Right cardiac atrium (tissue), 5 donors: ENCODE data around the gene ARHGAP30. TPM values are rescaled to one million over a fixed set of nuclear protein-coding genes. Genes with fewer than 3 reads are reported as not detected.
"Not testable (repeated sequence)": the region's sequence is repeated elsewhere in the genome, so short reads cannot be mapped to it uniquely, and the experiment has no call there.

Experiments
- ATAC-seq, 2 donors: fragments of 200-7000 bp; cut with Tn5 transposase; one replicate each; pipeline versions ENCODE4 v1.8.0 to v1.9.1; 2020; ENCODE audit warnings: moderate library complexity in 2 of 2, mild to moderate bottlenecking in 1 of 2
- DNase-seq, 3 donors: peaks; one replicate each; pipeline ENCODE4 v3.0.0-alpha.2; 2020
- H3K27ac ChIP-seq: one replicate; pipeline ENCODE4 v1.5.1; 2013; ENCODE audit warnings: mild to moderate bottlenecking, low read length, control low read depth, moderate library complexity
- H3K27me3 ChIP-seq: one replicate; pipeline ENCODE4 v1.6.1; 2013; ENCODE audit not compliant: control insufficient read depth, insufficient read depth
- H3K4me1 ChIP-seq: one replicate; pipeline ENCODE4 v1.6.1; 2013; ENCODE audit warnings: low read length; ENCODE audit not compliant: control insufficient read depth, insufficient read depth
- H3K4me3 ChIP-seq: one replicate; pipeline ENCODE4 v1.5.1; 2013; ENCODE audit warnings: low read length, control low read depth
- H3K9me3 ChIP-seq: one replicate; pipeline ENCODE4 v1.6.1; 2013; ENCODE audit warnings: low read length; ENCODE audit not compliant: control insufficient read depth
- WGBS: extraction: QIAGEN DNeasy Blood & Tissue Kit; methylation state at CpG from one replicate; pipeline ENCODE4 v1.1.7; 2013; 5-methylcytosine and 5-hydroxymethylcytosine counted together
- intact Hi-C, 4 donors: fragments of 100-400 bp; cut with DNase I; formaldehyde crosslinking; loops; one replicate each; pipeline versions ENCODE4 v1.11.0 to v1.14.0; 2022 to 2023
- polyA plus RNA-seq: library from polyadenylated mRNA; stranded (reverse); fragments of 200-250 nt; gene quantifications from one replicate; pipeline ENCODE4 v1.2.3, GENCODE V29; 2013
- total RNA-seq, 4 donors: library from RNA; stranded (reverse); fragmentation: NEBNext Ultra II Directional; extraction: Animal tissue kit (Norgen Biotek cat#: 25700); gene quantifications; one replicate each; pipeline ENCODE4 v1.2.1, GENCODE V29; 2021
- donor health status: healthy with polysubstance abuse.
- donor health status: DM: no; HTN: yes; CAD: no.
- donor health status: DM: no; HTN: no; CAD: no.
- donor health status: DM: no; HTN: yes; CAD: no; lungs with severe emphysema.
- donor health status: DM: yes; HTN: yes; CAD: no.

ARHGAP30 gene
- total and polyA plus RNA-seq, 5 donors, result 1.5 to 5.0 (median 4.5) TPM

DNA sequence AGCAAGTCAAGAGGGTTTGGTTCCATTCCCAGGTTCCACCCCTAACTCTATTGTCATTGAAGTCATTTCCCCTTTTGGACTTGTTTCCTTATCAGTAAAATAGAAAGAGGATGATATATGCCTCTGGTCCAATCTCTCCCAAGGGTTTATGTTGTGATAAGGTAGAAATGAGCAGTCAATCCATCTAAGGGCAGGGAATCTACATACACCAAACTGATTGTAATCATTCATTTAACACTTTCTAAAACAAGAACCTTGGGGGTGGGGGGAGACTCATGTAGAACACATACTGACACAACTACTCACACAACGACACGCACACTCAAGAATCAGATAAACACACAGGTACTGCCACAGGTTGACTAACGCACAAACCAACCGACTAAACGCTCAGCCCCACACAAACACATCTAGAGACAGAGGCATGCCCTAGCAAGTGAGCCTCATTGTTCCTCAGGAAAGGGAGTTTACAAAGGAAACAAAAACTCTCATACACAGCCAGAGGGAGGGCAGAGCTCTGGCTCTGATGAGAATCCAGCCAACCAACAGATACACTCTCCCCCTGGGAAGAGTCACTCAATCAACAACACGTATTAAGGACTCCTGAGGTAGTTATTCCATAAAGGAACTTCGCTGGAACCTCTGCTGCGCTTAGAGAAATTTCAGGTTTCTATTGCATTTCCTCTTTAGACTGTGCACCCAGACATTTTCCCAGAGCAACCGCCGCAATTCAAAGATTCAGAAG is 49.8 kb downstream of the ARHGAP30 start:
- peak in 1 of 3 donors; percentile 22 for DNase-seq
- intact Hi-C loops, result no loop called here
- H3K27ac ChIP-seq, result peak overlapping the region; percentile 83

GRCh38 chr1:161019111-161019660 is 50.5 kb downstream of the ARHGAP30 start:
- H3K4me3 ChIP-seq, result peak overlapping the region; percentile 71
- intact Hi-C loops, H3K4me1 ChIP-seq, DNase-seq, H3K9me3 ChIP-seq, H3K27me3 ChIP-seq, H3K27ac ChIP-seq, ATAC-seq: not testable (repeated sequence)
- 73% methylated on average over 15 of the region's 15 CpGs for WGBS

More for the DNA sequence above, 49.8 kb downstream of the ARHGAP30 start:
- H3K9me3 ChIP-seq, result no peaks in the 10 kb centered on the region
- H3K27me3 ChIP-seq, result no peaks in the 10 kb centered on the region
- WGBS, result 20% methylated on average over 10 of the region's 10 CpGs
- ATAC-seq, result peak; percentile 65 to 90
- peak overlapping the region; percentile 71 for H3K4me3 ChIP-seq
- H3K4me1 ChIP-seq, result peaks cover 9% of the 10 kb centered on the region

GRCh38 chr1:161018631-161018930 is 51.1 kb downstream of the ARHGAP30 start:
- Histone ChIP-seq H3K4me1 (peaks cover 11% of the 10 kb centered on the region), H3K27me3 (no peaks in the 10 kb centered on the region), H3K9me3 (no peaks in the 10 kb centered on the region), H3K4me3 (no peak overlapping the region), H3K27ac (no peak overlapping the region)
- intact Hi-C loops, result no loop called here
- no peak for ATAC-seq
- WGBS, result 81% methylated on average over 1 of the region's 1 CpG
- DNase-seq, result no peak

DNA sequence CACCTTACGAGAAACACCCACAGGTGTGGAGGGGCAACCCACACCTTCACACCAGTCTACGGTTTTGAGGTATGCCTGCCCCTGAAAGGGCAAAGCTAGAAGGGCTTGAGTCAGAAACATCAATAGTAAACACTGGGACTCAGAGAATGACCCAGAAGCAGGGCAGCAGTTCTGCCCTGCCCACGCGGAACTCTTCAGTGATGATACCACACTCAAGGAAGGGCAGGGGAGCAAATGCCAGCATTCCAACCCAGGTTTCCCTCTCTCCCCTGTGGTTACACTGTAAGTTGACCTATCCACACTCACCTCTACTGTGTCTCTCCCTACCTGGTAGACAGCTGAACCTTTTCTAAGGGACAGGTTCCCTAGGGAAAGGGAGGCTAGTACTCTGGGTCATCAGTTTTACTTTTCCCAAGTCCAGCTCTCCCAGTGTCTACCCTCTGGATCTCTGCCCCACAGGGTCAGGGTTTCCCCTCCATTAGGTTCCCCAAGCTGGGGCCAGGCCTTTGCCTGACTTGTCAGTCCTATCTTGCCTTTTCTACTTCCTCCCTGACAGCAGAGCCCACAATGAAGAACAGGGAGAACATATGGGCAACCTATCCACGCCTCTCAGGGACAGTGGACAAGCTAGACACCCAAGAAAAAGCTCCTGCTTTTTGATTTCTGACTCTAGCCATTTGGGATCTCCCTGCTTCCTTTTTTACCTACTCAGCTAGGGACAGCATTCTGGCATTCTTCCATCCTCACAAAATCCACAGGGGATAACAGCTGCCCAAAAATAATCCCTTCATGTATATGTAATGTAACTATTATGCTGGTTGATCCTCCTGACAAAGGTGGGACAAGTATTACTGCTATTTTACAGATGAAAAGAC is 51.7 kb downstream of the ARHGAP30 start:
- 85% methylated on average over 5 of the region's 5 CpGs for WGBS
- intact Hi-C loops, result no loop called here
- Histone ChIP-seq H3K4me3 (no peak overlapping the region), H3K4me1 (peaks cover 14% of the 10 kb centered on the region), H3K27me3 (no peaks in the 10 kb centered on the region), H3K9me3 (no peaks in the 10 kb centered on the region), H3K27ac (no peak overlapping the region)
- ATAC-seq (no peak), DNase-seq (no peak)

GRCh38 chr1:161017181-161017580 is 52.5 kb downstream of the ARHGAP30 start:
- DNase-seq, H3K4me3 ChIP-seq, H3K9me3 ChIP-seq, ATAC-seq, intact Hi-C loops, H3K27me3 ChIP-seq, H3K27ac ChIP-seq: not testable (repeated sequence)
- WGBS, result 73% methylated on average over 7 of the region's 7 CpGs
- H3K4me1 ChIP-seq, result peaks cover 14% of the 10 kb centered on the region

GRCh38 chr1:161016683-161017082 is 53.0 kb downstream of the ARHGAP30 start:
- intact Hi-C loops, H3K27me3 ChIP-seq, DNase-seq, H3K27ac ChIP-seq, H3K9me3 ChIP-seq, H3K4me3 ChIP-seq, ATAC-seq: not testable (repeated sequence)
- H3K4me1 ChIP-seq, result peaks cover 14% of the 10 kb centered on the region
- 58% methylated on average over 1 of the region's 1 CpG for WGBS

DNA sequence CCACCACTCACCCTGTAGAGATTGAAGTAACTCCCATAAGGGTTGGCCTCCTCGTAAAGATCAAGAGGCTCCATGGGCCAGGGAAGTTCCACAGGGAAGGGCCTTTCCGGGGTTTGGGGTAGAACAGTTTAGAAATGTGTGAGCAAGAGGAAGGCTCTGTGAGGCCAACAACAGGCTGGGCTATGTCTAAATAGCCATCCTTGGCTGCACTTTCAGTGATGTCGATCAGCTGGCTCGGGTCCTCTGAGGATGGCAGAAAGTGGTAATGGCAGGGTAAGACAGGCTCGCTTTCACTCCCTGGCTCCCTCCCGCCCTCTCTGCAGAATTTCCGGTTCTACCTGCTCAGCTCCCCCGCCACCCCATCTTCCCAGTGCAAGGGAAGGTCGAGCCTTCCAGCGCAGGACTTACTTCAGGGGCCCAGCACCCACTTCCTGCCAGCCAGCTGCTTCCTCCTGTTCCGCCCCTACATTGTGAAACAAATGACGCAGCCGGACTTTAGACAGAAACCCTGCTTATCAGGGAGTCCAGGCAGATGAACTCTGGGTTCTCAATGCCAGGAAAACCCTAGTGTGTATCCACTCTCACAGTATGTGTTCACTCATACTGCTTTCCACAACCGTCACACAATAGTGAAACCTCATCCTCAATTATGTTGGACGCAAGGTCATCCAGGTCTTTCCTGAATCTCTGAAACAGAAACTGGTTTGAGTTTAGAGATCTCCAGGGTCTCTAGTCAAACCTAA is 56.0 kb downstream of the ARHGAP30 start:
- H3K27ac ChIP-seq, result peak overlapping the region; percentile 96
- no peak overlapping the region for H3K4me3 ChIP-seq
- no peaks in the 10 kb centered on the region for H3K27me3 ChIP-seq
- DNase-seq (peak; percentile 88 to 92 (median 90)), ATAC-seq (peak; percentile 97)
- peaks cover 10% of the 10 kb centered on the region for H3K4me1 ChIP-seq
- intact Hi-C loops, result no loop called here
- 32% methylated on average over 15 of the region's 15 CpGs for WGBS
- H3K9me3 ChIP-seq, result no peaks in the 10 kb centered on the region

- DNase-seq (no peak), ATAC-seq (peak in 1 of 2 donors; percentile 32)
Observed at GRCh38 chr1:161013131-161013487, 56.6 kb downstream of the ARHGAP30 start.

GRCh38 chr1:161012420-161012819 is 57.3 kb downstream of the ARHGAP30 start:
- intact Hi-C loops, result no loop called here
- ATAC-seq, result no peak
- Histone ChIP-seq H3K9me3 (no peaks in the 10 kb centered on the region), H3K4me1 (peaks cover 5% of the 10 kb centered on the region), H3K27me3 (no peaks in the 10 kb centered on the region), H3K4me3 (no peak overlapping the region), H3K27ac (no peak overlapping the region)
- WGBS, result 91% methylated on average over 3 of the region's 3 CpGs
- no peak for DNase-seq

More at GRCh38 chr1:161013131-161013487, 56.6 kb downstream of the ARHGAP30 start:
- H3K4me1 ChIP-seq, result peaks cover 8% of the 10 kb centered on the region
- peak overlapping the region; percentile 96 for H3K27ac ChIP-seq
- H3K27me3 ChIP-seq, result no peaks in the 10 kb centered on the region
- no peaks in the 10 kb centered on the region for H3K9me3 ChIP-seq
- no peak overlapping the region for H3K4me3 ChIP-seq
- intact Hi-C loops, result no loop called here

GRCh38 chr1:161009602-161010211 is 60.0 kb downstream of the ARHGAP30 start:
- Histone ChIP-seq H3K27me3 (no peaks in the 10 kb centered on the region), H3K4me3 (no peak overlapping the region), H3K27ac (no peak overlapping the region), H3K4me1 (peaks cover 5% of the 10 kb centered on the region), H3K9me3 (no peaks in the 10 kb centered on the region)
- ATAC-seq, result no peak
- DNase-seq, result no peak
- WGBS, result 84% methylated on average over 7 of the region's 7 CpGs
- intact Hi-C loops, result no loop called here
